Astrocyte of the cerebellum (primary cell): ENCODE measurements around the gene STT3B.

Experiments used
- DNase-seq: peaks from one replicate; pipeline ENCODE4 v3.0.0-alpha.2; 2011; ENCODE audit warnings: low read depth
- H3K4me3 ChIP-seq: 2 replicates; pipeline ENCODE4 v1.5.1; 2011; ENCODE audit warnings: mild to moderate bottlenecking, low read depth, low read length, moderate library complexity
- in situ Hi-C: cut with HindIII; loops from 2 replicates; pipeline ENCODE4 v1.10.0; 2017; ENCODE audit warnings: low sequenced_read_pairs
- TF ChIP-seq, protein P1 (sequence below): IDR thresholded peaks from 2 replicates; pipeline ENCODE4 v1.5.1; 2012; ENCODE audit warnings: low read length, low read depth, moderate library complexity, mild to moderate bottlenecking; ENCODE audit errors: missing control alignments

The STT3B gene

DNA sequence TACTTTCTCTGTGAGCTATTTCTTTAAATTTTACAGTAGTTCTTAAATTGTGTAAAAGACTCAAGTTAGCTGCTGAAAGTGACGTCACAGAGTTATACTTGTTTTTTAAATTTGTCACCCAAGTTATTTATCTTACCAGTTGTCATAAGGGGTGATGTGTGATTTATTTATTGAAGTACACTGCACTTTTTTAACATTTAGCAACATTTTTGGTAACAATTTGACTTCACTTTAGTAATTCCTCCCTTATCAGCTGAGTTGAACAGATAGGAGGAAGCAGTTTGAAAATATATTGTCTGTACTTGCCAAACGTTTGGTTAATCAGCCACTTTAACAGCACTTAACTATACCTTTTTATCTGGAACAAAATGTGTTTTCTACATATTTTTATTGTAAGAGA, 3.8 kb downstream of the STT3B start:
- no peak overlapping the region for H3K4me3 ChIP-seq
- in situ Hi-C loops: no loop called here
- DNase-seq: no peak
- TF ChIP-seq, protein P1, sequence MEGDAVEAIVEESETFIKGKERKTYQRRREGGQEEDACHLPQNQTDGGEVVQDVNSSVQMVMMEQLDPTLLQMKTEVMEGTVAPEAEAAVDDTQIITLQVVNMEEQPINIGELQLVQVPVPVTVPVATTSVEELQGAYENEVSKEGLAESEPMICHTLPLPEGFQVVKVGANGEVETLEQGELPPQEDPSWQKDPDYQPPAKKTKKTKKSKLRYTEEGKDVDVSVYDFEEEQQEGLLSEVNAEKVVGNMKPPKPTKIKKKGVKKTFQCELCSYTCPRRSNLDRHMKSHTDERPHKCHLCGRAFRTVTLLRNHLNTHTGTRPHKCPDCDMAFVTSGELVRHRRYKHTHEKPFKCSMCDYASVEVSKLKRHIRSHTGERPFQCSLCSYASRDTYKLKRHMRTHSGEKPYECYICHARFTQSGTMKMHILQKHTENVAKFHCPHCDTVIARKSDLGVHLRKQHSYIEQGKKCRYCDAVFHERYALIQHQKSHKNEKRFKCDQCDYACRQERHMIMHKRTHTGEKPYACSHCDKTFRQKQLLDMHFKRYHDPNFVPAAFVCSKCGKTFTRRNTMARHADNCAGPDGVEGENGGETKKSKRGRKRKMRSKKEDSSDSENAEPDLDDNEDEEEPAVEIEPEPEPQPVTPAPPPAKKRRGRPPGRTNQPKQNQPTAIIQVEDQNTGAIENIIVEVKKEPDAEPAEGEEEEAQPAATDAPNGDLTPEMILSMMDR: no peak

DNA sequence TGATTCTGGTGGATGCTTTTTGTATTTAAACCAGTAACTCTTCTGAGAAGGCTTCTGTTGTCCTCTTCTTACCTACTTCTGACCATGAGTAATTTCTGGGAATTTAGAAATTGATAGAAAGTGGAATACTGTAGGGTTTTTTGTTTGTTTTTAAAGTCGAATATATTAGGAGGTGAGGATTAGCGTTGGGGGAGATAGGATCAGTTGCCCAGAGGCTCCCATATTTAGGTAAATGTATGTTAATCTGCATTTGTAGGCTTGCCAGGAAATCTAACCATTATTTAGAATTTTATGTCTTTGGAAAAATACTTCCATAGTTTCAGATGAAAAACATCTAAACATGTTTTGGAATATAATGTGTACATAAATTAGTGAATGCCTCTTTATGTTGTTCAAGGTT, 6.1 kb downstream of the STT3B start:
- DNase-seq: no peak
- H3K4me3 ChIP-seq: no peak overlapping the region
- TF ChIP-seq, protein P1: no peak
- in situ Hi-C loops: no loop called here

DNA sequence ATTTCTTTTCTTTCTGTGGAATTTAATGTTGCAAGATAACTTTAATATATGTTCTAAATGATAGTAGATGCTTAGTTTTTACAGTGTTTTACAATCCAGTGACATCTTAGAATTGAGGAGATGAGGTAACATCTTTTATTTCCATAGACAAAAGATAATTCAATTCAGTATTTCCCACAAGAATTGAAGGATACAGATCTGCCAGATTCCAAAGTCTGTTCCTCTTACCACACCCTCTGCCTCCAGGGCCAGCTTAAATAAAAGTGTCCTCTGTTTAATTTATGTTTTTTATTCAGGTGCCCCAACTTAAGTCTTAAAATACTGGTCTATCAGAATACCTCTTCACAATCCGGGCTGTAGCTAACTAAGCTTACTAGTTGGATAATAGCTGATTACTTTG, 6.5 kb downstream of the STT3B start:
- DNase-seq: no peak
- TF ChIP-seq, protein P1: no peak
- H3K4me3 ChIP-seq: no peak overlapping the region
- in situ Hi-C loops: no loop called here

DNA sequence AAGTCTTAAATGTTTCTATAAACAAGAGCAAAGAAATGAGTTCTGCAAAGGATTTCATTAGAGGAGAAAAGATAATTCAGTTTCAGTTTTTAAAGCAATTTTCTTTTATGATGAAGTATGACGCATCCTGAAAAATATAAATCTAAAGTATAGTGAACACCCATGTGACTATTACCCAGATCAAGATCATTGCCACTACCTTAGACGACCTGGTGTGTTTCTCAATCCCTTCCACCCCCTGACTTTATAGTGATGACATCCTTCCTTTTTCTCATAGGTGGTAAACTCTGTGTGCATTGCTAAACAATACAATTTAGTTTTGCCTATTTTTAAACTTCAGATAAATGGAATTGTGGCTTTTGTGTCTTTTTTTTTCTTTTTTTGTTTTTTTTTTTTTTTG, 8.4 kb downstream of the STT3B start:
- in situ Hi-C loops: no loop called here
- DNase-seq: no peak
- H3K4me3 ChIP-seq: no peak overlapping the region
- TF ChIP-seq, protein P1: no peak

DNA sequence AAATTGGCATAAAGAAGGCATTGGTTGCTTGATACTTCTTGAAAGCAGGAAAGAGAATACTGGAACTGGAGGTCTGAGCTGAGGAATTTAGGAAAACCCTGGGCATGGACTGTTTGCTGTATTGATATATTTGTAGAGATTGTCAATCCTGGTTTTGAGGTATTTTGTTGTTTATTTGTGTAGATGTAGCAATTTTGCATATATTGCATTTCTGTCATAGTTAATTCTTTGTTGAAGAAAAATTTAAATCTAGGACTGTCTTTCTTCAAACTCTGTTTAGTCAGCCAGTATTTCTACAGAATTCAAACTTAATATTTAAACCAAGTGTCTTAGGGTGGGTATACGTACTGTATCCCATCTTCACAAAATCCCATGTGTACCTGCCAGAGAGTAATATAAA, 9.5 kb downstream of the STT3B start:
- no peak overlapping the region for H3K4me3 ChIP-seq
- no peak for DNase-seq
- in situ Hi-C loops: no loop called here
- TF ChIP-seq, protein P1: no peak

DNA sequence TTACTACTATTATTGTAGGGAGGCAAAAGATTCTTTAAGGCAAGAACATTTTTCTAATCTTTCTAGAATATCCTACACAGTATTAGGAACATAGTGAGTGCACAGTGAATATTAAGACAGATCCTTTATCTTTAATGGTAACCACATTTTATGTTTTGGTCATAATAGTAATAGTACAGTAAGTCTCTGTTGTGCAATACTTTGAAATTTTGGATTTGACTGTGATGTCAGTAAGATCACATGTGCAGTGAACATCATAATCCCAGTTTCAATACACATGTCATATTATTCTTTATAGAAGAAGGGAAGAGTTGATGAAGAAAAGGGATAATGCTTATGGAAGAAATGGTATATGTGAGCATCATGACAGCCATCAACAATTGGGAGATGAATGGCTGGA, 10.7 kb downstream of the STT3B start:
- in situ Hi-C loops: no loop called here
- no peak overlapping the region for H3K4me3 ChIP-seq
- TF ChIP-seq, protein P1: no peak
- no peak for DNase-seq

DNA sequence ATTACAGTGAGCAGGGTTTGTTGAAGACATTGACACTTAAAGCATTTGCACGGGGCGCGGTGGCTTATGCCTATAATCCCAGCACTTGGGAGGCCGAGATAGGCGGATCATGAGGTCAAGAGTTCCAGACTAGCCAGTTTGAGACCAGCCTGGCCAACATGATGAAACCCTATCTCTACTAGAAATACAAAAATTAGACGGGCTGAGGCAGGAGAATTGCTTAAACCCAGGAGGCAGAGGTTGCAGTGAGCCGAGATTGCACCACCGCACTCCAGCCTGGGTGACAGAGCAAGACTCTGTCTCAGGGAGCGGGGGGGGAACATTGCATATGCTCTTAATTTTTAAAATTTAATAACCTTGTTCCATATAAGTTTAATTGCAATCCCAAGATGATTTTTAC, 11.9 kb downstream of the STT3B start:
- DNase-seq: no peak
- TF ChIP-seq, protein P1: no peak
- no peak overlapping the region for H3K4me3 ChIP-seq
- in situ Hi-C loops: no loop called here
